AG09319 (cell line): ENCODE measurements around the gene PLCL2.

ENCODE experiments used
- DNase-seq: peaks from one replicate; pipeline ENCODE4 v3.0.0-alpha.2; 2010; ENCODE audit warnings: low read depth; ENCODE audit errors: extremely low read depth
- TF ChIP-seq, protein P1 (sequence below): IDR thresholded peaks from 2 replicates; pipeline ENCODE4 v1.5.1; 2011; ENCODE audit warnings: low read depth, mild to moderate bottlenecking, inconsistent platforms, low read length, moderate library complexity

The PLCL2 gene

DNA sequence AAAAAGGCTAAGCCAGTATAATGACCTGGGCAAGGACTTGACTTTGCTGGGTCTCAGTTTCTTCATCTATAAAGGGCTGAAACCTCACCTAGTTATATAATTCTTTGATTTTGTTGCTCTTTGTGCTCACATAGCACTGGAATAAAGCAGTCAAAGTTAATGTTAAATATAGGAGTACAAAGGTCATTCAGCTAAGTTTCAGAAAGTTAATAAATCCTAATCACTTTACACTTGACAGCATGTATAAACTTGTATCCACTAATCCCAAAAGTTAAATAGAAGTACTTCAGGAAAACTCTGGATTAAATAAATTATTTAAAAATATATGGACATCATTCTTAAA is 33.9 kb downstream of the PLCL2 start:
- DNase-seq: no peak
- TF ChIP-seq, protein P1, sequence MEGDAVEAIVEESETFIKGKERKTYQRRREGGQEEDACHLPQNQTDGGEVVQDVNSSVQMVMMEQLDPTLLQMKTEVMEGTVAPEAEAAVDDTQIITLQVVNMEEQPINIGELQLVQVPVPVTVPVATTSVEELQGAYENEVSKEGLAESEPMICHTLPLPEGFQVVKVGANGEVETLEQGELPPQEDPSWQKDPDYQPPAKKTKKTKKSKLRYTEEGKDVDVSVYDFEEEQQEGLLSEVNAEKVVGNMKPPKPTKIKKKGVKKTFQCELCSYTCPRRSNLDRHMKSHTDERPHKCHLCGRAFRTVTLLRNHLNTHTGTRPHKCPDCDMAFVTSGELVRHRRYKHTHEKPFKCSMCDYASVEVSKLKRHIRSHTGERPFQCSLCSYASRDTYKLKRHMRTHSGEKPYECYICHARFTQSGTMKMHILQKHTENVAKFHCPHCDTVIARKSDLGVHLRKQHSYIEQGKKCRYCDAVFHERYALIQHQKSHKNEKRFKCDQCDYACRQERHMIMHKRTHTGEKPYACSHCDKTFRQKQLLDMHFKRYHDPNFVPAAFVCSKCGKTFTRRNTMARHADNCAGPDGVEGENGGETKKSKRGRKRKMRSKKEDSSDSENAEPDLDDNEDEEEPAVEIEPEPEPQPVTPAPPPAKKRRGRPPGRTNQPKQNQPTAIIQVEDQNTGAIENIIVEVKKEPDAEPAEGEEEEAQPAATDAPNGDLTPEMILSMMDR: no peak

DNA sequence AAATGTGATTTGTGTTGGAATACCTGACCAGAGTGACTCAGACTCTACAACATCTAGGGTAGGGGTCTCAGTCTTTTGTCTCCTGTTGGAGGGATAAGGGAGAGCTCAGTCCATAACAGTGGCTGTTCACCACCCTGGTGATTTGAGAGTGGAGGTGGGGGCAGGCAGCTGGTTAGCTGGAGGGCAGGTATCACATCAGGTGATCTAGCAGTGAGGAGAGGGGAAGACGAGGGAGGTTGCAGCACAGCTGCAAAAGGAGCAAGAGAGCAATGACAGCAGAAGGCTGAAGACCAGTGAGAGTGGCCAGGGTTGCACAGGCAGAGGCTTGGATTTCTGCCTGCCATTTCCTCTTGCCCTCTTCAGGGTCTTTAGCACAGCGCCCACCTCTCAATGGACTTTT is 38.4 kb downstream of the PLCL2 start:
- TF ChIP-seq, protein P1: no peak
- DNase-seq: no peak

DNA sequence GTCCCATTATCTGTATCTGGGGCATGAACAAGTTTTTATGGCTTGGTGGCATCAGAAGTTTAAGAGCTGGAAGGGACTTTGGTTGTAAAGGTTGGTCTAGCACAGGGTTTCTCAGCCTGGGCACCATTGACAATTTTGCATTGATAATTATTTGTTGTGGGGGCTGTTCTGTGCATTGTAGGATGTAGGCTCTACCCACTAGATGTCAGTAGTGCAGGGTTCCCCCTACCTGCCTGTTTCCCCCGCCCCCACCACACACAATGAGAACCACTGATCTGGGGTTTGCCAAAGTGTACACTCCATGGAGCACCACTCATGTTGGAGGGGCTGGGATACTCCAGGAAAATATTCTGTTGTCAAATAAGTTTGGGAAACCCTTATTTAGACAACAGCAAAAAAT is 42.7 kb downstream of the PLCL2 start:
- TF ChIP-seq, protein P1: no peak
- DNase-seq: no peak

DNA sequence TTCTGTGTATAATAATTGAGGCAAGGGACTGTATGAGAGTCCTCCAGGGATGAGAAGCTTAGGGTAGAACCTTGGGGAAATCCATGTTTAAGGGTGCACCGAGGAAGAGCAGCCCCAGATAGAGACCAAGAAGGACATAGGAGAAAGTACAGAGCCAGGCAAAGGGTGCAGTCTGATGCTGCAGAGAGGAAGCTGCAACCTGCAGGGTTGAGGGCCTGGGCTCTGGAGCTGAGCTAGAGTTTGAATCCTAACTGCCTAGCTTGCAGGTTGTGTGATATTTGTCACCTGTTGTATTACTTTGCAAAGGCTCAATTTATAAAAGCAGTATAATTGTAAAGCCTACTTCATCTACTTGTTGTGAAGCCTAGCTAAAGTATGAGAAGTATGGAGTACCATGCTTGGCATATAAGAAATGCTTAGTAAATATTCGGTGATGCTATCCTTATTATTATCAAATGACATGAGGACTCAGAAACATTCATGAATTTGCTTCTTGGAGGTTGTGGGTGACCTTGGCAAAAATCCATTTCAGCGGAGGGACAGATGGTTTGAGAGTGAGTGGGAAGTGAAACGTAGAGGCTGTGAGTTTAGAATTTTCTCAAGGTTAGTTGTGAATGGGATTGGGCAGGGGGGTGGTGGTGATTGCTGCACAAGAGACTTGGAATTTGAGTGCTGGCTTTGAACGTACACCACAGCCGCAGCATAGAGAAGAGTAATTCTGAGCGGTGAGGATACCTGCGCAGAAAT is 43.8 kb downstream of the PLCL2 start:
- TF ChIP-seq, protein P1: no peak
- DNase-seq: no peak

DNA sequence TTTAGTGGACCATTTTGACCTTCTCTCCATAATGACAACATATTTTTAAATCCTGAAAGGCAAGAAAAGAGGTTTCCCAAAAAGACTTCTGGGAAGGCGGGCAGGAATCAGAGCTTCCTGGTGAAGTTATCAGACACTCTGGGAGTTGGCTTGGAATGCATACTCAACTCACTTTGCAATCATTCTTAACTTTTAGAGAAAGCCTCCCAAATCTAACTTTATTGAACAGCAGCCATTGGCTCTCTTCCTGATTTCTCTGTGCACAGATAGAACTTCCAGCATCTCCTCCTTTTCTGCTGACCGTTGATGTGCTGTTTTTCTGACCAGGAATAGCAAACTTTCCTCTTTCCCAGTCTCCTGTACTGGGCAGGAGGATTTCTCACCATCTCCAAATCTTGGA is 44.6 kb downstream of the PLCL2 start:
- TF ChIP-seq, protein P1: no peak
- DNase-seq: no peak

DNA sequence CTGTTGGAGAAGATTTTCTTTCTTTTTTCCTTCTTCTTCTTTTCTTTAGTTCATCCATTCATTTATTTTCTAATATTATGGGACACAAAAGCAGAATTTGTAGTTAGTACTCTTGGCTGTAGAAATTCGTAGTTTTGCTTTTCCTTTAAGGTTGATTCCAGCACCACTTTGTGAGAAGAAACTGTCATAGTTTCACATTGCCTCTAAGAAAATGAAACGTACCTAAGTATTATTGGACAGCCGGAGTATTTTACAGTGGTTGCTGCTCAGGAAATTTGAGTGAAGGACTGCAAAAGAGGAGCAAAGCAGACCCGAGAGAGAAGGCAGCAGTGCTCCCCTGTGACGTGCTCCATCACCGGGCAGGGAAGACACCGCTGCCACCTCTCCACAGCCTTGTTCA is 48.1 kb downstream of the PLCL2 start:
- TF ChIP-seq, protein P1: no peak
- no peak for DNase-seq

DNA sequence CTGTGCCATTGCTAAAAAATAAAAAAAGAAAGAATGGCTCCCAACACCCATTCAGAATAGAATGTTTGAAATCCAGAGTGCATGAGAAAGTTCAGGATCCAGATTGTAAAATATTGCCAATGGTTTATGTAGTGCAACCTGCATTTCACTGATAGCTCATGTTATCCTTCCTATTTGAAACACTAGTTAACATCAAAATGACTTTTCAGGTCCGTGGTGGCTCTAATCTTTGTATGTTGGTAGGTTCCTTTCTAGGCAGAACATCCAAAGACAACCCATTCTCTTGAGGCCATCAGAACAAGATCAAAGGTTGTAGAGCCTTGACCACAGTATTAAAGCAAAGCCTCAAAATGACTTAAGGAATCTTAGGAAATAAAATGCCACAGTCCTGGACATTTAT is 51.0 kb downstream of the PLCL2 start:
- DNase-seq: no peak
- TF ChIP-seq, protein P1: no peak
